Retinal pigment epithelial cell (primary cell): ENCODE results near the gene ACOXL.

Source experiments
- DNase-seq: peaks from one replicate; pipeline ENCODE4 v3.0.0-alpha.2; 2010; ENCODE audit warnings: low read depth
- H3K4me3 ChIP-seq: 2 replicates; pipeline ENCODE4 v1.5.1; 2011; ENCODE audit warnings: mild to moderate bottlenecking, low read length, control low read depth, moderate library complexity
- TF ChIP-seq, protein P1 (sequence below): conservative IDR thresholded peaks from 2 replicates; pipeline ENCODE4 v1.5.1; 2011; ENCODE audit warnings: low read depth, low read length, control low read depth, inconsistent platforms

The ACOXL gene

DNA sequence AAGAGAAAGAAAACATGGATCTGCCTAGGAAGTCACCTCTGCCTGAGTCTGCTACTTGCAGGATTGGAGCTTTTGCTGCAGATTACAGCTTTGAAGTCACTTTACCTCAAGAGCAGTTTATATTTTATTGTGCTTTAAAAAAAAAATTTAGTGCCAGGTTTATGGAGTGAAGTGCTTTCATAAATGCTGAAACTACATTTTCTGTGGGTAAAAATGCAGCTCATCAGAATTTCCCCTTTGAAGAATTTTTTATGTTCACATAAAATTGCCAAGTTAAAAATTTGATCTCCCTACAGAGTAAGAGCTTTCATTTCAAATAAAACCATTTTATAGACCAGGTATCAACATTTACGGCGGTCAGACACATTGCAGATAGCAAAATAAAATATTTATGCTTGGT, 413.6 kb downstream of the ACOXL start:
- TF ChIP-seq, protein P1, sequence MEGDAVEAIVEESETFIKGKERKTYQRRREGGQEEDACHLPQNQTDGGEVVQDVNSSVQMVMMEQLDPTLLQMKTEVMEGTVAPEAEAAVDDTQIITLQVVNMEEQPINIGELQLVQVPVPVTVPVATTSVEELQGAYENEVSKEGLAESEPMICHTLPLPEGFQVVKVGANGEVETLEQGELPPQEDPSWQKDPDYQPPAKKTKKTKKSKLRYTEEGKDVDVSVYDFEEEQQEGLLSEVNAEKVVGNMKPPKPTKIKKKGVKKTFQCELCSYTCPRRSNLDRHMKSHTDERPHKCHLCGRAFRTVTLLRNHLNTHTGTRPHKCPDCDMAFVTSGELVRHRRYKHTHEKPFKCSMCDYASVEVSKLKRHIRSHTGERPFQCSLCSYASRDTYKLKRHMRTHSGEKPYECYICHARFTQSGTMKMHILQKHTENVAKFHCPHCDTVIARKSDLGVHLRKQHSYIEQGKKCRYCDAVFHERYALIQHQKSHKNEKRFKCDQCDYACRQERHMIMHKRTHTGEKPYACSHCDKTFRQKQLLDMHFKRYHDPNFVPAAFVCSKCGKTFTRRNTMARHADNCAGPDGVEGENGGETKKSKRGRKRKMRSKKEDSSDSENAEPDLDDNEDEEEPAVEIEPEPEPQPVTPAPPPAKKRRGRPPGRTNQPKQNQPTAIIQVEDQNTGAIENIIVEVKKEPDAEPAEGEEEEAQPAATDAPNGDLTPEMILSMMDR: no peak
- no peak overlapping the region for H3K4me3 ChIP-seq
- DNase-seq: no peak

- TF ChIP-seq, protein P1: no peak
- DNase-seq: no peak
- H3K4me3 ChIP-seq: no peak overlapping the region
Observed at GRCh38 chr2:111148225-111148873, 416.0 kb downstream of the ACOXL start.

DNA sequence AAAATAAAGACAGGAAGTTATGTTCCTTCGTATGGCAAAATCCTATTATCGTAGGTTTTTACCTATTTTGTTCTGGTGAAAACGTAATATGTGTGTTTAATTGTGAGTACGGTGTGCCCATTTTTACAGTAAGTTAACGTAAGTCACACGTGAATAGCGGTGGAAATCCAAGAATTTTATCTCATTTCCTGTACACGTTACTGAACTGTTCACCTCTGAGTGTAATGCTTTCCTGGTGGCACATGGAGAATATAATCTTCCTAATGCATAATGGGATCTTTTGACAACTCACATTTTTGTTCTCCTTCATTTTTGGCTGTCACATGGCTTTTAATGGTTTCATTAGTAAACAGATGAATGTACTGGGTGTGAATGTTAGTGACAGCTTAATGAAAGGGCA, 416.6 kb downstream of the ACOXL start:
- TF ChIP-seq, protein P1: no peak
- no peak for DNase-seq

DNA sequence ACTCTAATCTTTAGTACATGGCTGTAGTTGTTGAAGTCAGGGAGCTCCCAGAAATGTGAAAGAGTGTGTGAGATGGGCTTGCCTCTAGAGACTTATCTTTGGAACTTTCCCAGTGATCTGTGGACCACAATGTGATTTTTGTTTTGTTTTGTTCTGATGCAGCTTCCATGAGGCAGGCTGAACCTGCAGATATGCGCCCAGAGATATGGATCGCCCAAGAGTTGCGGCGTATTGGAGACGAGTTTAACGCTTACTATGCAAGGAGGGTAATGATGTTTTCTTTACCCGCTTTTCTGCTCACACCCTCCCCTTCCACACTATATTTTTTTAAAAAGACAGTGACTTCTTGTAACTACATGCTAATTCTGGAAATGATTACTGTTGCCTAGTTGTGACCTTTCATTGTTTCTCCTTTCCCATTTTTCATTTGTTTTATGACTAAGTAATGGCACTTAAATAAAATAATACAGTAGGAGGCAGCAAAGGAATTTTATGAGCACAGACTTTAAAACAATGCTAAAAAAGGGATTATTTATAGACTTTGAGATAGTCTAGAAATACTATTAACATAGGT, 417.6 kb downstream of the ACOXL start:
- no peak for DNase-seq
- TF ChIP-seq, protein P1: no peak
- H3K4me3 ChIP-seq: no peak overlapping the region

More for the DNA sequence above, 416.6 kb downstream of the ACOXL start:
- H3K4me3 ChIP-seq: no peak overlapping the region

DNA sequence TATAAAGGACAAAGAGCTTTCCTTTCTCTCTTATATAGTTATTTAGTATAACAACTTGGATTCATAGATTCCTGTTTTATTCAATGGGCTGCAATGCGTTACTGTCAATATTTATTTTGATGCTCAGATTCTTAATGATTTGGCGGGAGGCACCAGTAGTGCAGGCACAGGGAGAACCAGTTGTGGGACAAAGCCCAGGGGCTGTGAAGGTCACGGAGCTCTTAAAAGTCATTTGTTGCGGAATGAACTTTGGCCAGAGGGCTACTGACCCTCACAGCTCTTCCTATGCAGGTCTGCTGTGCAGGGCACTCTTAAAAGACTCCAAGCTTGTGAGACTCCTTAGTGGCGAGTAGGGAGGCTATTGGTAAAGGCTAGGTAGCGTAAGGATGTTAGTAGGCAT, 422.4 kb downstream of the ACOXL start:
- no peak overlapping the region for H3K4me3 ChIP-seq
- DNase-seq: no peak
- TF ChIP-seq, protein P1: no peak

- DNase-seq: no peak
- TF ChIP-seq, protein P1: no peak
Observed at GRCh38 chr2:111155610-111156009, 423.2 kb downstream of the ACOXL start.

DNA sequence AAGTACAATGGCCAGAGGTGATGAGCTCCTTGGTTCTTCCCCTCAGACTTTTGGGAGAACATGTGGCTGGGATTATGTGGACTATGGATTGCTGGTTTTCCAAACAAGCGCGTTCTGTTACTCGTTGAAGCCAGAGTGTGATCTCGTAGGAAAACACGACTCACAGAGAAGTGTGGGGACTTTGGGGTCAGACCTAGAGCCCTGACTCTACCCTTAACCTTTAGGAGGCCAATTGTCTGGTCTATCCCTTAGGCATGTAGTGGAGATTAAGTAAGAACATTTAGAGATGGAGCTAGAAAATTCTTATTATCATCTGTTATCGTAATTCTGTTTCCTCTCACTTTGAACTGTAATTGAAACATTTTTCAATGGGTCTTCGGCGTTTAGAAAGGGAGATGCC, 424.2 kb downstream of the ACOXL start:
- H3K4me3 ChIP-seq: no peak overlapping the region
- TF ChIP-seq, protein P1: no peak
- DNase-seq: no peak

More at GRCh38 chr2:111155610-111156009, 423.2 kb downstream of the ACOXL start:
- no peak overlapping the region for H3K4me3 ChIP-seq
